Lung (tissue), 12 donors: ENCODE measurements around the gene ENTHD1. TPM values are rescaled to one million over a fixed set of nuclear protein-coding genes. Genes with fewer than 3 reads are reported as not detected.
A peak's percentile ranks its signal among the peaks of the same experiment; 100 is the strongest.

Experiments used
- ATAC-seq: fragments of 200-7000 bp; cut with Tn5 transposase; one replicate; pipeline ENCODE4 v1.9.1; 2020; ENCODE audit warnings: moderate number of reproducible peaks; ENCODE audit not compliant: insufficient read depth, low FRiP score
- DNase-seq, 3 donors: peaks; one replicate each; pipeline ENCODE4 v3.0.0-alpha.2; 2013 to 2017
- H3K27ac ChIP-seq, 2 donors: one replicate each; pipeline ENCODE4 v1.5.1; 2013; ENCODE audit warnings: mild to moderate bottlenecking in 2 of 2, moderate library complexity in 2 of 2, control low read depth in 1 of 2, inconsistent platforms in 1 of 2, low read depth in 1 of 2, low read length in 1 of 2
- H3K27me3 ChIP-seq, 3 donors: one replicate each; pipeline ENCODE4 v1.5.1; 2013; ENCODE audit warnings: low read length in 2 of 3; ENCODE audit not compliant: control insufficient read depth in 3 of 3, insufficient read depth in 3 of 3
- H3K36me3 ChIP-seq, 4 donors: one replicate each; pipeline ENCODE4 v1.5.1; 2013; ENCODE audit warnings: low read length in 4 of 4, mild to moderate bottlenecking in 1 of 4, moderate library complexity in 1 of 4; ENCODE audit not compliant: control insufficient read depth in 4 of 4, insufficient read depth in 4 of 4
- H3K4me1 ChIP-seq, 5 donors: one replicate each; pipeline ENCODE4 v1.5.1; 2013; ENCODE audit warnings: low read length in 5 of 5, mild to moderate bottlenecking in 2 of 5, moderate library complexity in 1 of 5; ENCODE audit not compliant: control insufficient read depth in 5 of 5, insufficient read depth in 5 of 5
- H3K4me3 ChIP-seq: one replicate; pipeline ENCODE4 v1.5.1; 2013; ENCODE audit warnings: mild to moderate bottlenecking, control low read depth, moderate library complexity
- H3K9ac ChIP-seq, 2 donors: one replicate each; pipeline ENCODE4 v1.5.1; 2013; ENCODE audit warnings: low read length in 2 of 2, control low read depth in 1 of 2; ENCODE audit not compliant: insufficient read depth in 1 of 2
- H3K9me3 ChIP-seq, 4 donors: one replicate each; pipeline ENCODE4 v1.5.1; 2013; ENCODE audit warnings: low read length in 3 of 4, mild to moderate bottlenecking in 1 of 4, moderate library complexity in 1 of 4; ENCODE audit not compliant: control insufficient read depth in 4 of 4, insufficient read depth in 3 of 4
- CTCF ChIP-seq: IDR thresholded peaks from 2 replicates; pipeline ENCODE4 v1.5.1; 2012; ENCODE audit warnings: mild to moderate bottlenecking; ENCODE audit errors: control extremely low read depth, extremely low read depth
- WGBS, 2 donors: extraction: QIAGEN DNeasy Blood & Tissue Kit; methylation state at CpG; one replicate each; pipeline ENCODE4 v1.1.7; 2013; 5-methylcytosine and 5-hydroxymethylcytosine counted together
- polyA plus RNA-seq, 2 donors: library from polyadenylated mRNA; stranded (reverse); fragments of 200-250 nt; gene quantifications; one replicate each; pipeline ENCODE4 v1.2.1, GENCODE V29; 2013
- total RNA-seq, 2 donors: library from RNA; depleted of rRNA in 1 of 2; stranded (reverse); fragments of >200 nt in 1 of 2; gene quantifications; one replicate each; pipeline ENCODE4 v1.2.1, GENCODE V29; 2014 to 2021
- donor health status: control.
- donor health status: control.
- donor health status: Bipolar disorder and iron deficiency.
- donor health status: healthy.
- donor health status: DM: yes; HTN: yes; CAD: no.

Gene ENTHD1
- total and polyA plus RNA-seq, 4 donors = 0.04 to 0.15 TPM; not detected in 2

DNA sequence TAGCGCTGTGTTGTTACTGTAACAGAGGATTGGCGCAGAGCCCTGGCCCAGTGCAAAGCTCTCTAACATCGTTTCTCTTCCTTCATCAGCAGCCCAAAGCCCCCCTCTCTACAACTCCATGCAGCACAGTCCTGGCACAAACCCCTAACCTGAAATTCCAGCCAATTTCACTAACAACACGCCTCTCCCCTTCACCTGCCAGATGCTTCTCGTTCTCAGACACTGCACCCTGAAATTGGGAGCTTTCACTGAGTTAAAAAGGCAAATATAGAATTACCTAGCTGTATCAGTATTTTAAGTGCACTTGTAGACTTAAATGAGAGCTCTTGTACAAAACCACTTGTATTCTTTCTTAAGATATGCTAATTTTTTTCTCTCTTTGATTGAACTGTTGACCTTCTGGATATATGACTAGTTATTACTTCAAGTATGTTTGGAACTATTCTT is 23.7 kb upstream of the ENTHD1 start:
- no peak overlapping the region for H3K9ac ChIP-seq
- ATAC-seq = peak; percentile 27
- H3K4me3 ChIP-seq = no peak overlapping the region
- H3K4me1 ChIP-seq = peaks cover 0 to 36% (median 4%) of the 10 kb centered on the region in 5 donors
- peaks cover 4 to 50% (median 20%) of the 10 kb centered on the region in 3 donors for H3K27me3 ChIP-seq
- no peaks in the 10 kb centered on the region for H3K36me3 ChIP-seq
- no peak overlapping the region for H3K27ac ChIP-seq
- WGBS, 2 donors = 52 to 73% methylated on average over 5 of the region's 5 CpGs
- no peak for TF ChIP-seq CTCF
- peak; percentile 60 to 79 (median 62) for DNase-seq
- no peaks in the 10 kb centered on the region for H3K9me3 ChIP-seq

DNA sequence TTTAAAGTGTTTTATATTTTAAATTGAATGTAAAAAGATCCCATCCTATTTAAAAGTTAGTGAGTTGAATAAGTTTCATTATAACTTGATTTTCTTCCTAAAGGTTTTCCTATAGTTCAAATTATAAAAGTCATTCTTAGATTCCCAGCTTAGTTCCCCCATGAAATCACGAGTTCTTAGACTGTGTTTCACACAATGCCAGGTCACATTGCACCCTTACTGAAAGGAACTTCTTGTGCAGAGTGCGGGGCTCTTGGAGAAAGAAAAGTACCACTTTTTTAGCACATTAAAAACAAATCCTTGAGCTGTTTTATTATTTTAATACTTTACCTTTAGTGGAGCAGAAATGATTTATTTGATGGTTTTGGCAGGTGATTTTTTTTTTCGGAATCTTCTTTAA is 22.9 kb upstream of the ENTHD1 start:
- ATAC-seq (no peak), DNase-seq (no peak)
- TF ChIP-seq CTCF = no peak
- H3K27me3 ChIP-seq = peaks cover 5 to 50% (median 22%) of the 10 kb centered on the region in 3 donors
- no peaks in the 10 kb centered on the region for H3K9me3 ChIP-seq
- no peak overlapping the region for H3K9ac ChIP-seq
- H3K36me3 ChIP-seq = no peaks in the 10 kb centered on the region
- H3K4me1 ChIP-seq = peaks cover 0 to 36% (median 4%) of the 10 kb centered on the region in 5 donors
- no peak overlapping the region for H3K4me3 ChIP-seq
- 67 to 83% methylated on average over 3 of the region's 3 CpGs for WGBS, 2 donors
- no peak overlapping the region for H3K27ac ChIP-seq

- Histone ChIP-seq H3K9ac (no peak overlapping the region), H3K36me3 (no peaks in the 10 kb centered on the region), H3K27ac (no peak overlapping the region), H3K27me3 (peaks cover 5 to 43% (median 22%) of the 10 kb centered on the region in 3 donors), H3K9me3 (no peaks in the 10 kb centered on the region), H3K4me1 (peaks cover 0 to 36% (median 4%) of the 10 kb centered on the region in 5 donors), H3K4me3 (no peak overlapping the region)
- 46 to 55% methylated on average over 4 of the region's 4 CpGs for WGBS, 2 donors
- ATAC-seq = no peak
- no peak for TF ChIP-seq CTCF
- DNase-seq = no peak
Observed at GRCh38 chr22:39915295-39915726, 21.8 kb upstream of the ENTHD1 start.

GRCh38 chr22:39914584-39914983 is 21.0 kb upstream of the ENTHD1 start:
- no peak overlapping the region for H3K9ac ChIP-seq
- H3K27me3 ChIP-seq = peaks cover 5 to 42% (median 23%) of the 10 kb centered on the region in 3 donors
- peaks cover 0 to 36% (median 4%) of the 10 kb centered on the region in 5 donors for H3K4me1 ChIP-seq
- H3K27ac ChIP-seq = no peak overlapping the region
- no peak for ATAC-seq
- no peak for DNase-seq
- H3K36me3 ChIP-seq = no peaks in the 10 kb centered on the region
- no peak overlapping the region for H3K4me3 ChIP-seq
- H3K9me3 ChIP-seq = no peaks in the 10 kb centered on the region
- 90 to 95% methylated on average over 9 of the region's 9 CpGs for WGBS, 2 donors
- TF ChIP-seq CTCF = no peak
